PFSK-1 (cell line): ENCODE data around the gene MACC1.

Experiments
- FOXP2 ChIP-seq: optimal IDR thresholded peaks from 2 replicates; pipeline ENCODE3; 2011; ENCODE audit warnings: borderline replicate concordance, control low read depth, inconsistent platforms; ENCODE audit not compliant: insufficient read depth; ENCODE audit errors: extremely low read length, extremely low read depth
- POLR2AphosphoS5 ChIP-seq: IDR thresholded peaks from 2 replicates; pipeline ENCODE4 v1.6.1; 2012; ENCODE audit warnings: low read depth, mild to moderate bottlenecking, control low read depth, low read length, moderate library complexity
- SIN3A ChIP-seq: IDR thresholded peaks from 2 replicates; pipeline ENCODE4 v1.6.1; 2012; ENCODE audit warnings: mild to moderate bottlenecking, low read length, moderate library complexity, borderline replicate concordance; ENCODE audit not compliant: insufficient read depth
- TAF1 ChIP-seq: IDR thresholded peaks from 2 replicates; pipeline ENCODE4 v1.6.1; 2012; ENCODE audit warnings: low read length, control low read depth, borderline replicate concordance; ENCODE audit not compliant: insufficient read depth
- TF ChIP-seq, protein P1 (sequence below), 2 experiments: IDR thresholded peaks; 2 replicates each; pipeline versions ENCODE4 v1.6.1 to v1.8.0; 2011 to 2012; ENCODE audit warnings: low read depth in 2 of 2, low read length in 2 of 2, control low read depth in 1 of 2, inconsistent platforms in 1 of 2, mild to moderate bottlenecking in 1 of 2, moderate library complexity in 1 of 2; ENCODE audit not compliant: insufficient read depth in 1 of 2

MACC1 gene

DNA sequence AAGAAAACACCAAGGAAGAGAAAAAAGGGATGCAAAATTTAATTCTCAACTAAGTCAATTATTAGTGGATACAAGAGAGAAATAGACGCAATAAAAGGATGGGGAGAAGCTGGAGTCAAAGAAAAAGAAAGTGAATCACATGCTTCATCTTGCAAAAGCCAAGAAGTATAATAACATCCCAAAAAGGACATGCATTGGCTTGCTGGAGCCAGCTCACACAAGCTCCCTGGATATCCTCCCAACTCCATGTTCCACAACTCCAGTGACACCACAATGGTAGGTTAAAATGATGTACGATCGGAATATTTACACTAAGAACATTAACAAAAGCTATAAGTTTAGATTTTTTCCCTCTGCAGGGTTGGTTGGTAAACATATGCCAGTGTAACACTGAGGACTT is 72.4 kb downstream of the MACC1 start:
- TF ChIP-seq TAF1, result no peak
- TF ChIP-seq POLR2AphosphoS5, result no peak
- no peak for TF ChIP-seq SIN3A
- TF ChIP-seq FOXP2, result no peak
- TF ChIP-seq, protein P1, sequence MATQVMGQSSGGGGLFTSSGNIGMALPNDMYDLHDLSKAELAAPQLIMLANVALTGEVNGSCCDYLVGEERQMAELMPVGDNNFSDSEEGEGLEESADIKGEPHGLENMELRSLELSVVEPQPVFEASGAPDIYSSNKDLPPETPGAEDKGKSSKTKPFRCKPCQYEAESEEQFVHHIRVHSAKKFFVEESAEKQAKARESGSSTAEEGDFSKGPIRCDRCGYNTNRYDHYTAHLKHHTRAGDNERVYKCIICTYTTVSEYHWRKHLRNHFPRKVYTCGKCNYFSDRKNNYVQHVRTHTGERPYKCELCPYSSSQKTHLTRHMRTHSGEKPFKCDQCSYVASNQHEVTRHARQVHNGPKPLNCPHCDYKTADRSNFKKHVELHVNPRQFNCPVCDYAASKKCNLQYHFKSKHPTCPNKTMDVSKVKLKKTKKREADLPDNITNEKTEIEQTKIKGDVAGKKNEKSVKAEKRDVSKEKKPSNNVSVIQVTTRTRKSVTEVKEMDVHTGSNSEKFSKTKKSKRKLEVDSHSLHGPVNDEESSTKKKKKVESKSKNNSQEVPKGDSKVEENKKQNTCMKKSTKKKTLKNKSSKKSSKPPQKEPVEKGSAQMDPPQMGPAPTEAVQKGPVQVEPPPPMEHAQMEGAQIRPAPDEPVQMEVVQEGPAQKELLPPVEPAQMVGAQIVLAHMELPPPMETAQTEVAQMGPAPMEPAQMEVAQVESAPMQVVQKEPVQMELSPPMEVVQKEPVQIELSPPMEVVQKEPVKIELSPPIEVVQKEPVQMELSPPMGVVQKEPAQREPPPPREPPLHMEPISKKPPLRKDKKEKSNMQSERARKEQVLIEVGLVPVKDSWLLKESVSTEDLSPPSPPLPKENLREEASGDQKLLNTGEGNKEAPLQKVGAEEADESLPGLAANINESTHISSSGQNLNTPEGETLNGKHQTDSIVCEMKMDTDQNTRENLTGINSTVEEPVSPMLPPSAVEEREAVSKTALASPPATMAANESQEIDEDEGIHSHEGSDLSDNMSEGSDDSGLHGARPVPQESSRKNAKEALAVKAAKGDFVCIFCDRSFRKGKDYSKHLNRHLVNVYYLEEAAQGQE (IDR thresholded peaks at IDR 0.05; ENCODE audit: insufficient read depth in 1 of 2, low read depth in 2 of 2, low read length in 2 of 2), result no peak

DNA sequence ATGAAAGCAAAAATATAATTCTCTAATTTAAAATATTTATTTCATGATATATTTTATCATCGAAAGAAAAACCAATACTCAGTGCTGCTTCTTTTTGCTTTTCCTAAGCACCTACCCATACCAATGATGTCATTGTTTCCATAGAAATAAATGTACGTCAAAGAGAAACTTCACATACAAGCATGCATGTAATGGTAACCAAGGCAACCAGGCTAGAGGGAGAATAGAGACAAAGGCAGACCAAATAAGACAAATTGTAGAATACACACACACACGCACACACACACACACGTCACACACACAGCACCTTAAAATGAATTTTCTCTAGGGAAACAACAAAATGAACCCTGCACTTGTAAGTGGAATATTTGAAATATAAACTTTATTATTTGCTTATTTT is 75.5 kb downstream of the MACC1 start:
- TF ChIP-seq TAF1 (no peak), SIN3A (no peak), POLR2AphosphoS5 (no peak), FOXP2 (no peak)
- TF ChIP-seq, protein P1 (IDR thresholded peaks at IDR 0.05; ENCODE audit: insufficient read depth in 1 of 2, low read depth in 2 of 2, low read length in 2 of 2), result no peak

DNA sequence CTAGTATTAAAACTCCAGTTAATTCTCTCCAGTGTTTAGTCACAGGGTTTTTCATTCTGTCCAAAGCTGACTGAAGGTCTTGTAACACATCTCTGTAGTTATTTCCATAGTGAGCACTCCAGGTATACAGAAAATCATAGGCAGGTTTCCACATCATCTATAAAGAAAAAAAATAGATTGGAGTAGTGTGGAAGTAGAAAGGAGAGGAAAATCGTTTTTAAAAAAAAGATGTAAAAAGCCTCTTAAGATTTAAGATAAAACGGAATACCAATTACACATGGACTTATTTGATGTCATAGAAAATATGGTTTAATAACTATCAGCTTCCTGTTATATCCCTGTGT is 76.2 kb downstream of the MACC1 start:
- no peak for TF ChIP-seq FOXP2
- no peak for TF ChIP-seq POLR2AphosphoS5
- TF ChIP-seq, protein P1 (IDR thresholded peaks at IDR 0.05; ENCODE audit: insufficient read depth in 1 of 2, low read depth in 2 of 2, low read length in 2 of 2), result no peak
- TF ChIP-seq TAF1, result no peak
- TF ChIP-seq SIN3A, result no peak

- TF ChIP-seq TAF1, result no peak
- no peak for TF ChIP-seq POLR2AphosphoS5
- TF ChIP-seq, protein P1 (IDR thresholded peaks at IDR 0.05; ENCODE audit: insufficient read depth in 1 of 2, low read depth in 2 of 2, low read length in 2 of 2), result no peak
- TF ChIP-seq FOXP2, result no peak
- no peak for TF ChIP-seq SIN3A
Observed at GRCh38 chr7:20140291-20141001, 76.7 kb downstream of the MACC1 start.
